ENCODE measurements around the gene PFKFB4.

- TF ChIP-seq SIN3A (IDR thresholded peaks at IDR 0.05; ENCODE audit: borderline replicate concordance, insufficient read depth, low read length): no peak
- TF ChIP-seq POLR2AphosphoS5 (IDR thresholded peaks at IDR 0.05; ENCODE audit: low read depth, low read length): no peak
- no peak for TF ChIP-seq REST (IDR thresholded peaks at IDR 0.05; ENCODE audit: insufficient read depth in 1 of 2, low read depth in 2 of 2, low read length in 2 of 2)
These were observed 15.9 kb upstream of the PFKFB4 start for GRCh38 chr3:48572517-48572916.
